ENCODE results near the gene PYY. TPM values are rescaled to one million over a fixed set of nuclear protein-coding genes. Genes with fewer than 3 reads are reported as not detected.
A peak's percentile ranks its signal among the peaks of the same experiment; 100 is the strongest.
"Not testable (repeated sequence)": the region's sequence is repeated elsewhere in the genome, so short reads cannot be mapped to it uniquely, and the experiment has no call there.

PYY gene
- total RNA-seq, 2 experiments from 2014 or later = not detected

DNA sequence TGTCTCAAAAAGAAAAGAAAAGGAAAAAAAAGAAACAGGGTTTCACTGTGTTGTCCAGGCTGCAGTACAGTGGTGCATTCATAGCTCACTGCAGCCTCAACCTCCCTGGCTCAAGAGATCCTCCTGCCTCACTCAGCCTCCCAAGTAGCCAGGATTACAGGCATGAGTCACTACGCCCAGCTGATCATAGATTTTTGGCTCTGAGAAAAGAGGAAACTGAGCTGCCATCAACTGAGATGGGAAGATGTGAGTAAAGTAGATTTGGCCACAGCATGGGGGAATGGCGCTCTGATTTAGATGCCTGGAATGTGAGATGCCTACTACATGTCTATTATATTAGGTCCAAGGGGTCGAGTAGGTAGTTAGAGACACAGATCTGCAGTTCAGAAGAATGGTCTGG lies 44.8 kb upstream of the PYY start:
- Histone ChIP-seq H3K27ac (ENCODE audit: low read depth, low read length, poor library complexity, severe bottlenecking) (no peak overlapping the region), H2AFZ (ENCODE audit: low read length) (no peak overlapping the region), H3K9me2 (ENCODE audit: insufficient read depth, low read length) (no peaks in the 10 kb centered on the region), H3K4me1 (ENCODE audit: insufficient read depth, low read length, poor library complexity, severe bottlenecking) (no peaks in the 10 kb centered on the region), H3K79me2 (ENCODE audit: insufficient read depth, low read depth, low read length) (no peaks in the 10 kb centered on the region), H3K4me2 (ENCODE audit: low read length) (no peak overlapping the region), H3K36me3 (ENCODE audit: insufficient read depth, low read length) (no peaks in the 10 kb centered on the region), H4K20me1 (ENCODE audit: insufficient read depth, low read length) (no peaks in the 10 kb centered on the region), H3K4me3 (ENCODE audit: low read depth, low read length, poor library complexity, severe bottlenecking) (no peak overlapping the region), H3K9me3 (ENCODE audit: low read length) (no peaks in the 10 kb centered on the region)
- no peak for TF ChIP-seq CTCF (conservative IDR thresholded peaks at IDR 0.05; ENCODE audit: low read length)
- no peak for TF ChIP-seq EZH2phosphoT487 (IDR thresholded peaks at IDR 0.05; ENCODE audit: borderline replicate concordance, low read depth, low read length)
- BruUV-seq (replicated peaks) = no TSS peak
- intact Hi-C loops (cut with micrococcal nuclease; ENCODE audit: unreplicated experiment) = no loop called here
- no peak for DNase-seq (ENCODE audit: low spot score)
- ChIA-PET POLR2A (no interaction called here), CTCF (ENCODE audit: unreplicated experiment) (no interaction called here)

- H3K9me3 ChIP-seq (ENCODE audit: low read length); BruUV-seq (replicated peaks); CTCF ChIA-PET (ENCODE audit: unreplicated experiment); POLR2A ChIA-PET; DNase-seq (ENCODE audit: low spot score); H3K27ac ChIP-seq (ENCODE audit: low read depth, low read length, poor library complexity, severe bottlenecking); H3K4me2 ChIP-seq (ENCODE audit: low read length); H2AFZ ChIP-seq (ENCODE audit: low read length); H4K20me1 ChIP-seq (ENCODE audit: insufficient read depth, low read length); H3K79me2 ChIP-seq (ENCODE audit: insufficient read depth, low read depth, low read length); H3K4me1 ChIP-seq (ENCODE audit: insufficient read depth, low read length, poor library complexity, severe bottlenecking); intact Hi-C loops (cut with micrococcal nuclease; ENCODE audit: unreplicated experiment); H3K9me2 ChIP-seq (ENCODE audit: insufficient read depth, low read length); H3K36me3 ChIP-seq (ENCODE audit: insufficient read depth, low read length); H3K4me3 ChIP-seq (ENCODE audit: low read depth, low read length, poor library complexity, severe bottlenecking): not testable (repeated sequence)
Measured at GRCh38 chr17:43997180-43997579, 43.4 kb upstream of the PYY start.

DNA sequence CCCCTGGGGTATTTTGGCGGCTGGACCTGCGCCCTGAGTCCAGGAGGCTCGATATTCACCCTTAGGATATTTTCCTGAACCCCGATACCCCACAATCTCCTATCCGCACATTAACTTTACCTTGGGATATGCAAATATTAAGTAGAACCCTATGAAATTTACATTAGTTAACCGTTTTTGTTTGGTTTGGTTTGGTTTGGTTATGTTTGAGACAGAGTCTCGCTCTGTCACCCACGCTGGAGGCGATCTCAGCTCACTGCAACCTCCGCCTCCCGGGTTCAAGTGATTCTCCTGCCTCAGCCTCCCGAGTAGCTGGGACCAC lies 41.4 kb upstream of the PYY start:
- BruUV-seq (replicated peaks) = no TSS peak
- H3K4me2 ChIP-seq (ENCODE audit: low read length) = no peak overlapping the region
- no peaks in the 10 kb centered on the region for H4K20me1 ChIP-seq (ENCODE audit: insufficient read depth, low read length)
- H2AFZ ChIP-seq (ENCODE audit: low read length) = no peak overlapping the region
- H3K79me2 ChIP-seq (ENCODE audit: insufficient read depth, low read depth, low read length) = no peaks in the 10 kb centered on the region
- no peaks in the 10 kb centered on the region for H3K36me3 ChIP-seq (ENCODE audit: insufficient read depth, low read length)
- no peaks in the 10 kb centered on the region for H3K9me2 ChIP-seq (ENCODE audit: insufficient read depth, low read length)
- H3K4me1 ChIP-seq (ENCODE audit: insufficient read depth, low read length, poor library complexity, severe bottlenecking) = no peaks in the 10 kb centered on the region
- TF ChIP-seq EZH2phosphoT487 (IDR thresholded peaks at IDR 0.05; ENCODE audit: borderline replicate concordance, low read depth, low read length) = no peak
- peak; percentile 15; the same call in 1 of the 2 replicates for TF ChIP-seq CTCF (conservative IDR thresholded peaks at IDR 0.05; ENCODE audit: low read length)
- intact Hi-C loops (cut with micrococcal nuclease; ENCODE audit: unreplicated experiment) = loop anchor here (1.0 to 2.0 kb wide), 2 partner anchors 51 to 114 kb away; no protein-coding TSS in a partner anchor
- ChIA-PET CTCF (ENCODE audit: unreplicated experiment) (interaction anchor here (0.5 kb wide), 1 partner anchor 57 kb away, joined by 3 read pairs; no protein-coding TSS in a partner anchor), POLR2A (no interaction called here)
- no peak overlapping the region for H3K27ac ChIP-seq (ENCODE audit: low read depth, low read length, poor library complexity, severe bottlenecking)
- H3K9me3 ChIP-seq (ENCODE audit: low read length) = no peaks in the 10 kb centered on the region
- no peak for DNase-seq (ENCODE audit: low spot score)
- H3K4me3 ChIP-seq (ENCODE audit: low read depth, low read length, poor library complexity, severe bottlenecking) = no peak overlapping the region
